Endothelial cell of umbilical vein (primary cell): ENCODE measurements around the gene DAAM1. TPM values are rescaled to one million over a fixed set of nuclear protein-coding genes. Genes with fewer than 3 reads are reported as not detected.

Experiments used
- BruUV-seq: library from RNA; stranded (reverse); fragments of 400-500 nt; replicated peaks from 2 replicates; lab custom pipeline; 2021; lab: Mats Ljungman, UMichigan
- CTCF ChIA-PET: fragments of 300-600, 350-600 bp; sonication (Branson Sonifier 250); formaldehyde crosslinking; loops from one replicate; lab custom pipeline; 2021; ENCODE audit warnings: antibody characterized with exemption, inconsistent platforms; lab: Charles Lee
- POLR2A ChIA-PET: fragments of 300-600, 350-600 bp; sonication (Branson Sonifier 250); formaldehyde crosslinking; loops from one replicate; lab custom pipeline; 2021; ENCODE audit warnings: antibody characterized with exemption, inconsistent platforms; lab: Charles Lee
- DNase-seq: peaks from one replicate; pipeline ENCODE4 v3.0.0-alpha.2; 2011; ENCODE audit warnings: low read depth, low spot score
- FAIRE-seq: peaks from 2 replicates; lab custom pipeline; 2011; peaks lifted over from hg19 to GRCh38; lab: Jason Lieb, UNC
- H2AFZ ChIP-seq: 2 replicates; pipeline ENCODE4 v1.6.0; 2012; ENCODE audit warnings: low read depth, low read length, control low read depth, inconsistent platforms
- H3K27ac ChIP-seq: 2 replicates; pipeline ENCODE4 v1.5.1; 2011; ENCODE audit warnings: low read depth, mild to moderate bottlenecking, control low read depth, low read length, moderate library complexity; ENCODE audit not compliant: insufficient read depth
- H3K27me3 ChIP-seq, 2 experiments: 2 replicates each; pipeline versions ENCODE4 v1.6.0 to v1.6.1; 2011; ENCODE audit warnings: low read length in 2 of 2, mixed read lengths in 1 of 2; ENCODE audit not compliant: control insufficient read depth in 2 of 2, insufficient read depth in 2 of 2
- H3K36me3 ChIP-seq, 2 experiments: 2 replicates in 1 of 2; 3 replicates in 1 of 2; pipeline ENCODE4 v1.5.1; 2011; ENCODE audit warnings: low read length in 2 of 2, mild to moderate bottlenecking in 1 of 2, moderate library complexity in 1 of 2; ENCODE audit not compliant: control insufficient read depth in 2 of 2, insufficient read depth in 2 of 2; ENCODE audit errors: extremely low read depth in 1 of 2
- H3K4me1 ChIP-seq: 3 replicates; pipeline ENCODE4 v1.5.1; 2011; ENCODE audit warnings: mild to moderate bottlenecking, low read length; ENCODE audit not compliant: control insufficient read depth, insufficient read depth; ENCODE audit errors: extremely low read depth
- H3K4me2 ChIP-seq: 2 replicates; pipeline ENCODE4 v1.6.1; 2011; ENCODE audit warnings: low read length, control low read depth, mixed read lengths; ENCODE audit not compliant: insufficient read depth
- H3K4me3 ChIP-seq, 3 experiments: fragments of 200-600 bp in 1 of 3; sonication (generic), shearing (Covaris generic) in 1 of 3; replicated peaks in 1 of 3; 2 replicates each; pipeline ENCODE4 v1.5.1; 2011 to 2016; ENCODE audit warnings: control low read depth in 3 of 3, low read length in 3 of 3, mild to moderate bottlenecking in 2 of 3, inconsistent platforms in 1 of 3, low read depth in 1 of 3, moderate library complexity in 1 of 3; ENCODE audit not compliant: insufficient read depth in 1 of 3
- H3K79me2 ChIP-seq: 2 replicates; pipeline ENCODE4 v1.6.0; 2012; ENCODE audit warnings: low read length, inconsistent platforms; ENCODE audit not compliant: control insufficient read depth, insufficient read depth
- H3K9ac ChIP-seq: replicated peaks from 2 replicates; pipeline ENCODE3; 2011; ENCODE audit warnings: low read length, control low read depth; ENCODE audit not compliant: insufficient read depth; ENCODE audit errors: extremely low read depth
- H3K9me1 ChIP-seq: replicated peaks from 3 replicates; pipeline ENCODE4 v1.6.0; 2011; ENCODE audit warnings: mild to moderate bottlenecking, low read length; ENCODE audit not compliant: control insufficient read depth, insufficient read depth; ENCODE audit errors: extremely low read depth
- H3K9me3 ChIP-seq: replicated peaks from 2 replicates; pipeline ENCODE4 v1.5.1; 2012; ENCODE audit warnings: low read length, inconsistent platforms; ENCODE audit not compliant: control insufficient read depth, insufficient read depth
- H4K20me1 ChIP-seq: replicated peaks from 2 replicates; pipeline ENCODE3; 2011; ENCODE audit warnings: mild to moderate bottlenecking, low read length; ENCODE audit not compliant: control insufficient read depth, insufficient read depth; ENCODE audit errors: extremely low read depth
- CTCF ChIP-seq, 2 donors: IDR thresholded peaks; 1 replicate in 1 of 2; 2 replicates in 1 of 2; pipeline ENCODE4 v1.5.1; 2011; ENCODE audit warnings: low read length in 2 of 2, mild to moderate bottlenecking in 2 of 2, moderate library complexity in 2 of 2, control low read depth in 1 of 2, inconsistent platforms in 1 of 2, low read depth in 1 of 2; ENCODE audit not compliant: insufficient read depth in 1 of 2; ENCODE audit errors: extremely low read depth in 1 of 2
- FOS ChIP-seq: IDR thresholded peaks from 2 replicates; pipeline ENCODE4 v1.6.1; 2011; ENCODE audit warnings: mild to moderate bottlenecking, low read length, moderate library complexity, borderline replicate concordance; ENCODE audit not compliant: insufficient read depth
- GATA2 ChIP-seq: IDR thresholded peaks from 2 replicates; pipeline ENCODE4 v1.7.0; 2011; ENCODE audit warnings: low read depth, mild to moderate bottlenecking, moderate library complexity, mixed read lengths, low read length; ENCODE audit not compliant: insufficient read length, insufficient read depth
- JUN ChIP-seq: IDR thresholded peaks from 2 replicates; pipeline ENCODE4 v1.6.1; 2011; ENCODE audit warnings: borderline replicate concordance, low read depth; ENCODE audit not compliant: insufficient read length, insufficient read depth
- dilution Hi-C: fragments of 300-500 bp; cut with MboI; formaldehyde crosslinking; loops from one replicate; pipeline ENCODE4 v1.15.0; 2019; ENCODE audit warnings: low sequenced_read_pairs; ENCODE audit not compliant: extremely low pct_ligation_motif_present
- intact Hi-C: fragments of 100-400 bp; cut with micrococcal nuclease; formaldehyde crosslinking; loops from one replicate; pipeline ENCODE4 v1.10.0; 2022
- polyA plus RNA-seq, 4 experiments: library from polyadenylated mRNA; depleted of rRNA in 3 of 4; stranded (reverse) in 3 of 4; unstranded in 1 of 4; fragments of >200 nt; gene quantifications; 2 replicates each; pipeline versions ENCODE4 v1.2.1 to v1.2.3, GENCODE V29; 2011 to 2012; ENCODE audit warnings: missing spikeins in 1 of 4
- total RNA-seq: library from RNA; stranded (reverse); gene quantifications from 2 replicates; pipeline ENCODE4 v1.2.3, GENCODE V29; 2021

DAAM1 gene
- total and polyA plus RNA-seq, 2 donors (not counting 3 experiments of a cell fraction or from before 2014, with no cell fraction given), result 10.2 to 25.3 TPM

- Histone ChIP-seq H3K27ac (no peak overlapping the region), H4K20me1 (peaks cover under 1% of the 10 kb centered on the region), H3K9me1 (no peaks in the 10 kb centered on the region), H3K4me2 (no peak overlapping the region), H3K4me1 (peaks cover 6% of the 10 kb centered on the region), H3K79me2 (peaks cover 20% of the 10 kb centered on the region), H3K36me3 (no peaks in the 10 kb centered on the region), H3K27me3 (no peaks in the 10 kb centered on the region), H3K9ac (no peak overlapping the region), H3K4me3 (no peak overlapping the region), H2AFZ (no peak overlapping the region), H3K9me3 (no peaks in the 10 kb centered on the region)
- ChIA-PET CTCF (no interaction called here), POLR2A (interaction anchor here (0.6 kb wide), 1 partner anchor 16 kb away, joined by 5 read pairs; no protein-coding TSS in a partner anchor)
- FAIRE-seq (no peak), DNase-seq (no peak)
- intact Hi-C loops (no loop called here), dilution Hi-C loops (no loop called here)
- no peak for TF ChIP-seq JUN
- TF ChIP-seq CTCF (IDR thresholded peaks at IDR 0.05; ENCODE audit: extremely low read depth in 1 of 2, insufficient read depth in 1 of 2, low read depth in 1 of 2, low read length in 2 of 2), result no peak
- no peak for TF ChIP-seq FOS
- no TSS peak for BruUV-seq
Measured at GRCh38 chr14:59207506-59207933, 19.1 kb downstream of the DAAM1 start.

GRCh38 chr14:59208224-59208814 lies 19.9 kb downstream of the DAAM1 start:
- H3K27ac ChIP-seq, result no peak overlapping the region
- intact Hi-C loops (no loop called here), dilution Hi-C loops (no loop called here)
- POLR2A ChIA-PET, result no interaction called here
- no peak for TF ChIP-seq GATA2
- TF ChIP-seq FOS, result peak; percentile 10
- no peaks in the 10 kb centered on the region for H3K27me3 ChIP-seq
- no peak overlapping the region for H3K4me2 ChIP-seq
- H3K79me2 ChIP-seq, result peaks cover 22% of the 10 kb centered on the region
- FAIRE-seq (no peak), DNase-seq (no peak)
- H4K20me1 ChIP-seq, result no peaks in the 10 kb centered on the region
- H3K4me1 ChIP-seq, result peaks cover 6% of the 10 kb centered on the region
- no peaks in the 10 kb centered on the region for H3K9me1 ChIP-seq
- H3K4me3 ChIP-seq, result no peak overlapping the region
- H3K9me3 ChIP-seq, result no peaks in the 10 kb centered on the region
- CTCF ChIA-PET, result no interaction called here
- H3K36me3 ChIP-seq, result no peaks in the 10 kb centered on the region
- no peak overlapping the region for H3K9ac ChIP-seq
- no TSS peak for BruUV-seq
- no peak overlapping the region for H2AFZ ChIP-seq
